Activated B cell treated with CpG ODN at 0.5 μM for 24 hours (primary cell): ENCODE results near the gene RNF166. TPM values are rescaled to one million over a fixed set of nuclear protein-coding genes. Genes with fewer than 3 reads are reported as not detected.

Source experiments
- ATAC-seq: fragments of 200-7000 bp; cut with Tn5 transposase; one replicate; pipeline ENCODE4 v1.10.0; 2021; ENCODE audit warnings: low read depth, mild to moderate bottlenecking, moderate library complexity
- CTCF ChIA-PET: fragments of 350-600 bp; sonication (Branson Sonifier 250); formaldehyde crosslinking; loops from one replicate; lab custom pipeline; 2021; ENCODE audit warnings: antibody characterized with exemption; lab: Charles Lee
- POLR2A ChIA-PET: fragments of 350-600 bp; sonication (Branson Sonifier 250); formaldehyde crosslinking; loops from one replicate; lab custom pipeline; 2021; ENCODE audit warnings: antibody characterized with exemption; lab: Charles Lee
- DNase-seq: peaks from one replicate; pipeline ENCODE4 v3.0.0; 2022
- H3K27ac Mint-ChIP-seq: one replicate; pipeline ENCODE4 v1.8.0; 2020; ENCODE audit warnings: mixed read lengths
- H3K27me3 Mint-ChIP-seq: one replicate; pipeline ENCODE4 v1.8.0; 2021; ENCODE audit warnings: mixed read lengths
- H3K36me3 Mint-ChIP-seq: one replicate; pipeline ENCODE4 v1.8.0; 2021; ENCODE audit warnings: low read depth, mixed read lengths
- H3K4me1 Mint-ChIP-seq: one replicate; pipeline ENCODE4 v1.8.0; 2021; ENCODE audit warnings: mixed read lengths
- H3K4me3 Mint-ChIP-seq: one replicate; pipeline ENCODE4 v1.8.0; 2020; ENCODE audit warnings: mild to moderate bottlenecking, mixed read lengths
- H3K9me3 Mint-ChIP-seq: one replicate; pipeline ENCODE4 v1.8.0; 2020; ENCODE audit warnings: mixed read lengths
- intact Hi-C: fragments of 100-400 bp; cut with micrococcal nuclease; formaldehyde crosslinking; loops from one replicate; pipeline ENCODE4 v1.15.1; 2024
- total RNA-seq: library from RNA; stranded (reverse); gene quantifications from 2 replicates; pipeline ENCODE4 v1.2.3, GENCODE V29; 2022
- TF ChIP-seq, protein P1 (sequence below): fragments of 200-600 bp; IDR thresholded peaks from one replicate; pipeline ENCODE4 v1.8.0; 2022; ENCODE audit warnings: antibody characterized with exemption, mild to moderate bottlenecking

RNF166 gene
- total RNA-seq, 1 donor from 2014 or later, result 45.3 TPM

DNA sequence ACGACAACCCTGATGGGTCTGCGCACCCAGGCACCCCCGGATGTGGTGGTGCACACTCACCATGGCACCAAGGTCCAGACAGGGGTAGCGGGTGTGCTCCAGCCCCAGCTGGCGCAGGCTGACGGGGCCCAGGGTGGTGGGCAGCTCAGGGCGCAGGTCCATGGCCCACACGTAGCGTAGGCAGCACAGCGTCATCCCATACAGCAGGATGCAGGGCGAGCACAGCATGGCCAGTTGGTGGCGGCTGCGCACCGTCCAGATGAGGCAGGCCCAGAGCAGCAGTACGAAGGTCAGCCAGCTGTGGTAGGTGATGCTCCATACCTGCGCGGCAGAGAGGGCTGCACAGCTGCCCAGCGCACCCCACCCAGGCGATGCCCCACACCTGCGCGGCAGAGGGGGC lies 29.9 kb upstream of the RNF166 start:
- no peaks in the 10 kb centered on the region for H3K27me3 Mint-ChIP-seq
- intact Hi-C loops, result loop anchor here (5.0 kb wide), 2 partner anchors 34 to 201 kb away; no protein-coding TSS in a partner anchor
- H3K4me3 Mint-ChIP-seq, result no peak overlapping the region
- peaks cover 31% of the 10 kb centered on the region for H3K36me3 Mint-ChIP-seq
- no peak overlapping the region for H3K27ac Mint-ChIP-seq
- H3K9me3 Mint-ChIP-seq, result no peaks in the 10 kb centered on the region
- ChIA-PET CTCF (interaction anchor here (1.8 to 3.1 kb wide), 3 partner anchors 11 to 50 kb away, joined by 6 to 56 read pairs (median 33); partner anchors contain the start of gene PIEZO1), POLR2A (no interaction called here)
- peaks cover 5% of the 10 kb centered on the region for H3K4me1 Mint-ChIP-seq
- DNase-seq, result no peak
- ATAC-seq, result no peak
- TF ChIP-seq, protein P1, sequence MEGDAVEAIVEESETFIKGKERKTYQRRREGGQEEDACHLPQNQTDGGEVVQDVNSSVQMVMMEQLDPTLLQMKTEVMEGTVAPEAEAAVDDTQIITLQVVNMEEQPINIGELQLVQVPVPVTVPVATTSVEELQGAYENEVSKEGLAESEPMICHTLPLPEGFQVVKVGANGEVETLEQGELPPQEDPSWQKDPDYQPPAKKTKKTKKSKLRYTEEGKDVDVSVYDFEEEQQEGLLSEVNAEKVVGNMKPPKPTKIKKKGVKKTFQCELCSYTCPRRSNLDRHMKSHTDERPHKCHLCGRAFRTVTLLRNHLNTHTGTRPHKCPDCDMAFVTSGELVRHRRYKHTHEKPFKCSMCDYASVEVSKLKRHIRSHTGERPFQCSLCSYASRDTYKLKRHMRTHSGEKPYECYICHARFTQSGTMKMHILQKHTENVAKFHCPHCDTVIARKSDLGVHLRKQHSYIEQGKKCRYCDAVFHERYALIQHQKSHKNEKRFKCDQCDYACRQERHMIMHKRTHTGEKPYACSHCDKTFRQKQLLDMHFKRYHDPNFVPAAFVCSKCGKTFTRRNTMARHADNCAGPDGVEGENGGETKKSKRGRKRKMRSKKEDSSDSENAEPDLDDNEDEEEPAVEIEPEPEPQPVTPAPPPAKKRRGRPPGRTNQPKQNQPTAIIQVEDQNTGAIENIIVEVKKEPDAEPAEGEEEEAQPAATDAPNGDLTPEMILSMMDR, result no peak

DNA sequence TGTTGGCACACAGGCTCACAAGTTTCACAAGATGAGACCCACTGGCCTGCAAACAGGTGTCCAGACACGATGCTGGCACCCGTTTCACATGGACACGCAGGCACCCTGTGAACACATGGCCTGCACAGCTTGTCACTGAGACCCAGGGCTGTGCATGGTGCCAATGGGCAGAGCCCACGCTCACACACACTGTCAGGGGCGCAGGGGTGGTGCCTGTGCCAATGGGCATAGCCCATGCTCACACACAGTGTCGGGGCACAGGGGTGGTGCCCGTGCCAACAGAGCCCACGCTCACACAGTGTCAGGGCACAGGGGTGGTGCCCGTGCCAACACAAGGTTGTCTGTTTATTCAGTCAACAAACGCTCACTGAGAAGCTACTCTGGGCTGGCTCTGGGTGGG lies 29.4 kb upstream of the RNF166 start:
- ChIA-PET POLR2A (no interaction called here), CTCF (interaction anchor here (2.4 to 3.1 kb wide), 2 partner anchors 11 to 50 kb away, joined by 33 to 56 read pairs; partner anchors contain the start of gene PIEZO1)
- ATAC-seq (no peak), DNase-seq (no peak)
- peaks cover 5% of the 10 kb centered on the region for H3K4me1 Mint-ChIP-seq
- H3K9me3 Mint-ChIP-seq, result no peaks in the 10 kb centered on the region
- H3K27me3 Mint-ChIP-seq, result no peaks in the 10 kb centered on the region
- TF ChIP-seq, protein P1, result no peak
- H3K4me3 Mint-ChIP-seq, result no peak overlapping the region
- H3K36me3 Mint-ChIP-seq, result peaks cover 31% of the 10 kb centered on the region
- H3K27ac Mint-ChIP-seq, result no peak overlapping the region
- intact Hi-C loops, result loop anchor here (5.0 kb wide), 2 partner anchors 33 to 202 kb away; no protein-coding TSS in a partner anchor

DNA sequence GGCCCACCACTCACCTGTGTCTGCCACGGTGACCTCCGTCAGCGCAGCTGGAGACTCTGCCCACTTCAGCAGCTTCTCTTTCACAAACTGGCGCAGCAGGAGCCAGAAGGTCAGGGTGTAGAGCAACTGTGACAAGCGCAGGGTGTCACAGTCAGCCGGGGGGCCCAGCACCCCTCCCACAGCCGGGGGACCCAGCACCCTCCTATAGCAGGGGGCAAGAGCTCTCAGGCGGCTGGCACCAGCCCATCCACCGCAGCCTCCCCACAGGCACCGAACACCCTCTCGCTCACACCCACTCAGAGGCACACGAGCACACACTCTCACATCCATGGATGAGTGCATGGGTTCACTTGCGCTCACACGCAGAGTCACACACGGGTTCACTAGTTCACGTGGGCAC lies 28.9 kb upstream of the RNF166 start:
- TF ChIP-seq, protein P1, result no peak
- Mint-ChIP-seq H3K27me3 (no peaks in the 10 kb centered on the region), H3K36me3 (peaks cover 30% of the 10 kb centered on the region), H3K9me3 (no peaks in the 10 kb centered on the region), H3K4me1 (peaks cover 5% of the 10 kb centered on the region), H3K27ac (no peak overlapping the region), H3K4me3 (no peak overlapping the region)
- POLR2A ChIA-PET, result no interaction called here
- CTCF ChIA-PET, result interaction anchor here (3.1 kb wide), 1 partner anchor 51 kb away, joined by 56 read pairs; the partner anchor contains the start of gene PIEZO1
- no peak for DNase-seq
- ATAC-seq, result no peak
- intact Hi-C loops, result loop anchor here (5.0 kb wide), 2 partner anchors 33 to 202 kb away; no protein-coding TSS in a partner anchor

DNA sequence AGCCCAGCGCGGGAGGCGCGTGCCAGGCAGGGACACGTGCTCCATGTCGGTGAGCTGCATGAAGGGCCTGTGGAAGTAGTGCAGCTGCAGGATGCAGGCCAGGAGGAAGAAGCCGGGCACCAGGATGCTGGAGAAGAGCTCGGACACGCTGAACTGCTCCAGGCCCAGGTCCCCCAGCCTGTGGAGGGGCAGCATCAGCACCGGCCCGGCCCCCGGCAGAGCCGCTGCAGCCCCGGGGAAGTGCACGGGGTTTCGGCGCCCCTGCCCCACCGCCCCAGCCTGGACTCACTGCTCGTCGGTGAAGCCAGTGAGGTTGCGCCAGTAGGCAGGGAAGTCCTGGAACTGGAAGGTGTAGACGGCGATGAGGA lies 28.1 kb upstream of the RNF166 start:
- POLR2A ChIA-PET, result no interaction called here
- DNase-seq, result no peak
- no peaks in the 10 kb centered on the region for H3K27me3 Mint-ChIP-seq

DNA sequence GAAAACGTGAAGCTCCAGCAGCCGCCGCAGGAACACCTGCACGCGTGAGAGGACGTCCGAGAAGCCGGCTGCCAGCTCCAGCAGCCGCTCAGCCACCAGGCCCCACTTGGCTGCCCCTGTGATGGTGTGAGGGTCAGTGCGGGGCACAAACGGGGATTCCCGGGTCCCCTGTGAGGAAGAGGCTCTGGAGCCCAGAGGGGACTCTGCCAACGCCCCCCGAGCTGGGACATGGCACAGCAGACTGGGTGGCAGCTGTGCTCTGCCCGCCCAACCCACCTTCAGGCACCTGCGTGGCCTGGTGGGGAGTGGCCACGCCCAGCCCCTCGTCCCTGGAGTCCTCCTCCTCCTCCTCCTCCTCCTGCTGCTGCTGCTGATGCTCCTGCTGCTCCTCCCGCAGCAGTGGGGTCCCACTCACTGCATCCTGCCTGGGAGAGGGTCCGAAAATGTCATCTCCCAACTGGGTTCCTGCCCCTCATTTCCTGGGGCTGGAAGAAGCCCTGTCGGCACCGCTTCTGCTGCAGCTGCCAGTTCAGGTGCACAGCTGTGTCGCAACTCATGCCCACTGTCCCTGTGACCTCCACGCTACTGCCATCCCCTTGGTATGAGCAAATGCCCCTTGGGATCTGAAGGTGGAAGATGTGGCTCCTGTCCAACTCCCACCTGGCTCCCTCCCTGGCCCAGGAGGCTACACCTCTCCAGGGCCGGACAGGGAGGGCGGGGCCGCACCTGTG lies 27.6 kb upstream of the RNF166 start:
- Mint-ChIP-seq H3K9me3 (no peaks in the 10 kb centered on the region), H3K27ac (no peak overlapping the region), H3K27me3 (no peaks in the 10 kb centered on the region), H3K4me3 (no peak overlapping the region), H3K4me1 (peaks cover 4% of the 10 kb centered on the region), H3K36me3 (peaks cover 32% of the 10 kb centered on the region)
- TF ChIP-seq, protein P1, result no peak
- ATAC-seq (no peak), DNase-seq (no peak)
- intact Hi-C loops, result no loop called here
- ChIA-PET POLR2A (no interaction called here), CTCF (interaction anchor here (0.7 to 1.5 kb wide), 3 partner anchors 79 to 482 kb away, joined by 3 read pairs; no protein-coding TSS in a partner anchor)

More for the DNA sequence above, 28.1 kb upstream of the RNF166 start:
- TF ChIP-seq, protein P1, result no peak
- H3K4me1 Mint-ChIP-seq, result peaks cover 5% of the 10 kb centered on the region
- H3K4me3 Mint-ChIP-seq, result no peak overlapping the region
- intact Hi-C loops, result no loop called here
- H3K27ac Mint-ChIP-seq, result no peak overlapping the region
- ATAC-seq, result no peak
- CTCF ChIA-PET, result interaction anchor here (1.5 kb wide), 1 partner anchor 482 kb away, joined by 3 read pairs; no protein-coding TSS in a partner anchor
- H3K9me3 Mint-ChIP-seq, result no peaks in the 10 kb centered on the region
- H3K36me3 Mint-ChIP-seq, result peaks cover 33% of the 10 kb centered on the region
